Cardiac fibroblast (primary cell): Measurements from ENCODE around the gene TRAPPC2L.
"Not testable (repeated sequence)": the region's sequence is repeated elsewhere in the genome, so short reads cannot be mapped to it uniquely, and the experiment has no call there.

Experiments
- DNase-seq, 2 donors: peaks; one replicate each; pipeline versions ENCODE4 v3.0.0 to v3.0.0-alpha.2; 2010; ENCODE audit warnings: low read depth in 2 of 2
- H3K4me3 ChIP-seq, 2 donors: replicated peaks in 1 of 2; 1 replicate in 1 of 2; 2 replicates in 1 of 2; pipeline ENCODE4 v1.5.1; 2011; ENCODE audit warnings: low read depth in 2 of 2, low read length in 2 of 2, mild to moderate bottlenecking in 2 of 2, moderate library complexity in 1 of 2
- CTCF ChIP-seq: IDR thresholded peaks from one replicate; pipeline ENCODE4 v1.5.1; 2011; ENCODE audit warnings: low read depth, mild to moderate bottlenecking, low read length, inconsistent platforms

Gene TRAPPC2L

GRCh38 chr16:88819126-88819525 lies 37.8 kb upstream of the TRAPPC2L start:
- no peak for TF ChIP-seq CTCF
- no peak for DNase-seq
- H3K4me3 ChIP-seq: no peak overlapping the region

- H3K4me3 ChIP-seq: no peak overlapping the region
- no peak for TF ChIP-seq CTCF
- DNase-seq: no peak
Observed at GRCh38 chr16:88820385-88821025, 36.4 kb upstream of the TRAPPC2L start.

GRCh38 chr16:88821168-88821850 lies 35.6 kb upstream of the TRAPPC2L start:
- no peak for TF ChIP-seq CTCF
- no peak for DNase-seq
- no peak overlapping the region for H3K4me3 ChIP-seq

GRCh38 chr16:88822281-88823040 lies 34.5 kb upstream of the TRAPPC2L start:
- TF ChIP-seq CTCF: no peak
- no peak for DNase-seq
- H3K4me3 ChIP-seq: no peak overlapping the region

- not testable (repeated sequence) for DNase-seq, H3K4me3 ChIP-seq
Observed at GRCh38 chr16:88823646-88824045, 33.3 kb upstream of the TRAPPC2L start.

- no peak for TF ChIP-seq CTCF
- DNase-seq: no peak
- no peak overlapping the region for H3K4me3 ChIP-seq
Observed at GRCh38 chr16:88824256-88825077, 32.5 kb upstream of the TRAPPC2L start.
